ENCODE data around the gene ZNF346.

GRCh38 chr5:177089825-177090641 is 67.5 kb downstream of the ZNF346 start:
- TF ChIP-seq CTCF (IDR thresholded peaks at IDR 0.05) (no peak), POLR2A (IDR thresholded peaks at IDR 0.05) (no peak), POLR2AphosphoS5 (IDR thresholded peaks at IDR 0.05) (no peak)

Measured in prostate gland (tissue), 2 donors.